HG03469 (cell line): ENCODE measurements around the gene MOV10.
"Not testable (repeated sequence)": the region's sequence is repeated elsewhere in the genome, so short reads cannot be mapped to it uniquely, and the experiment has no call there.

Experiments used
- ATAC-seq: cut with Tn5 transposase; IDR thresholded peaks from one replicate; pipeline ENCODE4 v1.9.1; 2021; ENCODE audit warnings: mild to moderate bottlenecking, moderate library complexity, moderate number of reproducible peaks; ENCODE audit not compliant: unreplicated experiment

MOV10 gene

GRCh38 chr1:112728306-112728971, 54.0 kb downstream of the MOV10 start:
- not testable (repeated sequence) for ATAC-seq

- ATAC-seq: not testable (repeated sequence)
Observed at GRCh38 chr1:112729011-112729410, 54.6 kb downstream of the MOV10 start.

- no peak for ATAC-seq
Observed at GRCh38 chr1:112729909-112730308, 55.5 kb downstream of the MOV10 start.

DNA sequence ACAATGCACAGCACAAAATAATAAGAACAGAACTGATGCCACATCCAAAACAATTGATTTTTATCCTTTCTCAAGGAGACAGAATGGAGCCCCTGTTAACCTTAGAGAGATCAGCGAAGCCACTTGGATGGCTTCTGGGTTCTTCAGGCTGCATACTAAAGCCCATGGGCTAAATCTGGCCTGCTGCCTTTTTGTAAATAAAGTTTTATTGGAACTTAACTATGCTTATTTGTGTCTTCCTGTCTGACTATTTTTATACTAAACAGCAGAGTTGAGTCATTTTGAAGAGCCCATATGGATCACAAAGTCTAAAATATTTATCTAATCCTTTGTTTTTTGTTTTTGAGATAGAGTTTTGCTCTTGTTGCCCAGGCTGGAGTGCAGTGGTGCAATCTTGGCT, 57.0 kb downstream of the MOV10 start:
- no peak for ATAC-seq

DNA sequence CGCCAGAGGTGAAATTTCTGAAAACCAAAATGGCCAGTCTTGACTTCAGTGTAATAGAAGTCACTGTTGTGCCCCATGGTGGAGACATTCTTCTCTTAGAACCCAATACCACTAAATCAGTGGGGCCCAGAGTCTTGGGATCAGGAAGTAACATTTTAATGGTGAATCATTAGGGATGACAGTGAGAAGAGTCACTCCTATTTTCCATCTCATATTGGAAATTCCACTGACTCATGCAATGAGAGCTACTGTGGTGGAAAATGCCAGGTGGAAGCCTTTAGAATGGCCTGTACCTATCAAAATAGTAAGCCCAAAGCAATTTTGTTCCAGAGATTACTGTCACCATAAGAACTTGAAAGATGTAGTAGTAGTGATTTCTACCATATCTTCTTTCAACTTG, 61.3 kb downstream of the MOV10 start:
- ATAC-seq: no peak

DNA sequence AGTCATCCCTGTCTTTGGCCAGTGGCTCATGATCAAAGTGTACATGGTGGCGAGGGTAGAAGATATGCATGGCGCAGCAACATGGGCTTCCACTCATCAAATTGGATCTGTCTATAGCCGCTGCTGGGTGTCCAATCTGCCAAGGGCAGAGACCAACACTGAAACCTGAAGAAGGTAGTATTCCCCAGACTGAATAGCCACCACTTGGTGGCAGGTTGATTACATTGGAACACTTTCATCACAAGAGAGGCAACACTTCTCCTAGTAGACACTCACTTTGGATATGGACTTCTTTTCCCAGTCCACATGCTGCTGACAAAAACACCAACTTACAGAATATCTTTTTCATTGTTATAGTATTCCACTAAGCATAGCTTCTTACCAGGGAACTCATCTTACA, 63.1 kb downstream of the MOV10 start:
- no peak for ATAC-seq

- no peak for ATAC-seq
Observed at GRCh38 chr1:112743174-112744008, 68.9 kb downstream of the MOV10 start.

DNA sequence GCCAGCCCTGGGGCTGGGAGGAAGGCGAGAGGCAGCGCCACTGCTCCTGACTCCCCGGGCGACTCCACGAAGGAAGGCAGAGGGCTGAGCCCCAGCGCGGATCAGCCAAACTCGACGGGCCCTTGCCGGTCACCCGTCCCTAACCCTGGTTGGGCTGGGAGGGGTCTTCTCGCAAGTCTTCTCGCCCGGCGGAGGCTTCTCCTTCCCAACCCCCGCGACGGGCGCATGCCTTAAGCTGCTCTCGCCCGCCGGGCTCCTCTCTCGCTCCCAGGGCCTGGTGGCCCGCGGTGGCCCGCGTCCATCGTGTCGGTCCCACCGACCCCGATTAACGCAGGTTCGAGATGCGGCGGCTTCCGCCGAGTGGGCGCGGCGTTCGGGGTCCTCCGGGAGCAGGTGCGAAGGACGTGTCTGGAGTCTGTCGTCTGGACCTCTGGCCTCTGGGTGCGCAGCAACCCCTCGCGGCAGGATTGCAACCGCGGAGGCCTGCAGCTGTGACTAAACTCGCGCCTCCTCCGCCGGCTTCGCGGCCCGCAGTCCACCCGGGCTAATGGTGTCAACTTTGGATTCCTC, 69.6 kb downstream of the MOV10 start:
- no peak for ATAC-seq

DNA sequence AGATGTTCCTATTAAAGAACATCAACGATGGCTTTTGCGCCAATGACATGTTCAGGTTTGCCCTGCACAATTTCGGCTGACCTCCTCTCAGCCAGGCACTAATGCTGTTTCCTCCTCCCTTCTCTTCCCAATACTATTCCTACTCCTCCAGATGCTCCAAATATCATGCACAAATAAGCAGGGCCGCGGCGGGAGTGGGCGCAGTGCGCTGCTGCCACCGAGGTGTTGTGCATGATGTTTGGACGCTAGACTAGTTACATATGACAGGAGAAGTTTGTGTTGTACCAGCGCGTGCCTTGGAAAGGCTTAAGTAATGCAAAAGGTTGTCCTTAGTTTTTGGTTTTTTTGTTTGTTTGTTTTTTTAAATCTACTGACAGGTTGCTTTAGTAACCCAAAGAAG, 73.9 kb downstream of the MOV10 start:
- ATAC-seq: no peak
